GM19467 (cell line): ENCODE results near the gene GMEB2.
"Not testable (repeated sequence)": the region's sequence is repeated elsewhere in the genome, so short reads cannot be mapped to it uniquely, and the experiment has no call there.

Experiments used
- ATAC-seq: cut with Tn5 transposase; IDR thresholded peaks from one replicate; pipeline ENCODE4 v1.9.1; 2021; ENCODE audit warnings: mild to moderate bottlenecking, moderate library complexity; ENCODE audit not compliant: unreplicated experiment

The GMEB2 gene

GRCh38 chr20:63617092-63617875 lies 9.6 kb downstream of the GMEB2 start:
- no peak for ATAC-seq

DNA sequence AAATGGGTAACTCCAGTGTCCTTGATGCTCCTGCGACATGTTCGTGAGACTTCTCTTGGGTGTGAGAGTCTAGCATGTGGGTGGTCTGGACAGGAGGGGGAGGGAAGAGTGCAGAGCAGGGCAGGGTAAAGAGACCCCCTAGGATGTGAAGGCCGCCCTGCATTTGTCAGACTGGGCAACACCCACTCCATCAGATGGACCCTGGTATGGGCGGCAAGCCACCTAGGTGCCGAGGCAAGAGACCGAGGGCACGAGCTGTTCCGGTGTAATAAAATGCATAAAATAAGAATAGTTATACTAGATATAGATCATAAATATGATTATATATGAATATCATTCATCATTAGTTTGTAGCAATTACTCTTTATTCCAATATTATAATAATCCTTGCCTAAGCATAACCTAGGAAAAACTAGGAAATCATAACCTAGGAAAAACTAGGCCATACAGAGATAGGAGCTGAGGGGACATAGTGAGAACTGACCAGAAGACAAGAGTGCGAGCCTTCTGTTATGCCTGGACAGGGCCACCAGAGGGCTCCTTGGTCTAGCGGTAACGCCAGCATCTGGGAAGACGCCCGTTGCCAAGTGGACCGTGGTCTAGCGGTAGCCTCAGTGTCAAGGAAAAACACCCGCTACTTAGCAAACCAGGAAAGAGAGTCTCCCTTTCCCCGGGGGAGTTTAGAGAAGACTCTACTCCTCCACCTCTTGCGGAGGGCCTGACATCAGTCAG lies 12.9 kb downstream of the GMEB2 start:
- not testable (repeated sequence) for ATAC-seq

GRCh38 chr20:63612276-63612931 lies 14.5 kb downstream of the GMEB2 start:
- ATAC-seq = no peak

DNA sequence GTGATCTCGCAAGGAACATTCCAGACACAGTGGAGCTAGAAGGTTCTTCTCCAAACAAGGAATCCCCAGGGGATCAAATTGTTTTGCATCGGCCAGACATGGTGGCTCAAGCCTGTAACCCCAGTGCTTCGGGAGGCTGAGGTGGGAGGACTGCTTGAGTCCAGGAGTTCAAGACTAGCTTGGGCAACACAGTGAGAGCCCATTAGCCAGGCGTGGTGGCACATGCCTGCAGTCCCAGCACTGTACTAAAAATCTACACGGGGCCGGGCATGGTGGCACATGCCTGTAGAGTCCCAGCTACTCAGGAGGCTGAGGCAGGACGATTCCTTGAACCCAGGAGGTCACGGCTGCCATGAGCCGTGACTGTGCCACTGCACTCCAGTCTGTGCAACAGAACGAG lies 15.3 kb downstream of the GMEB2 start:
- ATAC-seq = no peak

DNA sequence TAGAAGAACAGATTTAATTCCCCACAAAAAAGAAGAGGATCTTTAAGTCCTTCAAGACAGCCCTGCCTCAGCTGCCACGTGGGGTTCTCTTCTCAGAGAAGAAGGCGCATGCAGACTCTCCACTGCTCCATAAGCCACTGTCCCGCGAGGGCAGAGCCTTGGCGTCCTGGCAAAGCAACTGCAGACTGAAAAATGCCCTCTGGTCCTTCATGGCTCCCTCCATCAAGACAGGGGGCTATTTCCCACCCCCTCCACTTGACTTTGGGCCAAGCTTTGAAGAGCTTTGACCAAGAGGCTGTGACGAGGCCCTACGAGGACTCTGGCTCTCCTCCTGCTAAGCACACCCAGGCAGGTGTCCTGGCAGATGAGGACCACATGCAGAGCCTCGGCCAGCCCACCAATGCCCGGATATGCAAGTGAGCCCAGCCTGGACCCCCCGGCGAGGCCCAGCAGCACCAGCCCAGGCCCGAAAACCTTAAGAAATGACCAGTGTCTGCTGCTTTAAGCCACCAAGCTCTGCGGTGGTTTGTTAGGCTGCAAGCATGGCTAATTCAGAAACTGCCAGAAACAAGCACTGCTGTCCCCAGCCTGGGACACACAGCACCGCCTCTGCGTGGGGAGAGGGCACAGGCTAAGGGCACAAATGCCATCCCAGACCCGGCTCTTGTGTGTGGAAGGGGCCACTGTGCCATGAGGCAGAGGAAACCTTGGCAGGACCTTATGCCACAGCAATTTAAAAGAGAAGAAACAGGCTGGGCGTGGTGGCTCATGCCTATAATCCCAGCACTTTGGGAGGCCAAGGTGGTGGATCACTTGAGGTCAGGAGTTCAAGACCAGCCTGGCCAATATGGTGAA lies 16.1 kb downstream of the GMEB2 start:
- ATAC-seq = no peak

DNA sequence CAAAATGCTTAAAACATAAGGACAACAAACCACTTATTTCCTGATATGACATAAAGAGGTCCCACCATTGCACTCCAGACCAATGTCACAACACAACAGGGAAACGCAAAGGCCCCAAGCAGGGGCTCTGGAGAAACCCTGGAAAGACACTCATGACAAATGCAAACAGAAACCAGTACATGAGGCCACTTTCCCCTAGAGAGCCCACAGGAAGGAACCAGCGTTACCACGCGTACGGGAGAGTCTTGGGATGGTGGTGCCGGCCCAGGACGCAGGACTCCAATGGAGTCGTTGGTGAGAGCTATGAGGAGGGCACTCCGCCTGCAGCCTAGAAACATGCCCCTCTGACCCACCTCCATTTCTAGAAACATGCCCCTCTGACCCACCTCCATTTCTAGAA lies 20.2 kb downstream of the GMEB2 start:
- no peak for ATAC-seq

DNA sequence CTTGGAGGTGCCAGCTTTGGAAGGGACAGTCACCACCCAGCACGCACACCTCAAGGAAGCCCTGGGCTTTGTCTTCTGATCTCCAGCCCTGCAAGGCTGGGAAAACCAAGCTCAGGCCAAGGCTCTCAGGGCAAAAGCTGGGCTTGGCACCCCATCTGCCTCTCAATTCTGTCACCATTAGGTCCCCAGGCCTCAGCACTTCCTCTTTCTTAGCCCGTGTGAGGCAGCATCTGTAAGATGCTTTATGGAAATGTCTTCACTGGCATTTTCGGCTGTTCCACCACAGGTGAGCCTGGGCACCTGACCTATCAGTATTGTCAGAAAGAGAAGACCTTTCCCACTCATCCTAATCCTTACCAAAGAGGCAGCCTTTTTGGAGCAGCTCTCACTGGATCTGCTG lies 24.6 kb downstream of the GMEB2 start:
- no peak for ATAC-seq

DNA sequence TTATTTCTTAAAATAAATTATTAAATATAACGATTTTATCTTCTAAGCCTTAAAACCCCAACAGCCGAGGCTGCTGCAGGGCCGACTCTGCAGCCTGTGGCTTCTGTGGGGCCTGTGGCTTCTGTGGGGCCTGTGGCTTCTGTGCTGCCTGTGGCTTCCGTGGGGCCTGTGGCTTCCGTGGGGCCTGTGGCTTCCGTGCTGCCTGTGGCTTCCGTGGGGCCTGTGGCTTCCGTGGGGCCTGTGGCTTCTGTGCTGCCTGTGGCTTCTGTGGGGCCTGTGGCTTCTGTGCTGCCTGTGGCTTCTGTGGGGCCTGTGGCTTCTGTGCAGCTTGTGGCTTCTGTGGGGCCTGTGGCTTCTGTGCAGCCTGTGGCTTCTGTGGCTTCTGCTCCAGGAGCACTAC lies 25.2 kb downstream of the GMEB2 start:
- ATAC-seq = not testable (repeated sequence)

DNA sequence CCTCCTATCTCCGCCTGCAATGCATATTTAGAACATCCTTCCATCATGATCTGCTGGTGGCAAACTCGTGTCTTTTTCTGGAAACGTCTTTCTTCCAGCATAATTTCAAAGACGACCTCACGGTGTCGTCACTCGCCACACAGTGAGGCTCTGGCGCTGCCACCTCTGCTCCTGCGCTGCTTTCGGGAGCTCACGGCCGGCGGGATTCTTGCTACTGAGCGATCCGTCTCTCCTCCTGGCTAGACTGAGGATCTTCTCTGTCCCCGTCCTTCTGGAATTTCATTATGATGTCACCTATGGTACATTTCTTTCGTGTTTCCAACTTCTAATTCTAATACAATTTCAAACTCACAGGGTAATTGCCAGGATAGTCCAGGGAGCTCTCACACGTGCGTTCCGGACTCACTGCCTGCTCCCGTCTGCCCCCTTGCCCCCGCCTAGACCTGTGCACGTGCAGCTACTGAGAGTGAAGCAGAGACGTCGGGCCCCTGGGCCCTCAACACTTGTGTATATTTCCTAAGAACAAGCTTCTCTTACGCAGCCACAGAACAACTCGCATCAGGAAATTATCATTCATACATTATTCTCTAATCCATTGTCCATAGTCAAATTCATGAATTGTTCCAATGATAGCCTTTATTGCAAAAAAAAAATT lies 27.4 kb downstream of the GMEB2 start:
- ATAC-seq = no peak

DNA sequence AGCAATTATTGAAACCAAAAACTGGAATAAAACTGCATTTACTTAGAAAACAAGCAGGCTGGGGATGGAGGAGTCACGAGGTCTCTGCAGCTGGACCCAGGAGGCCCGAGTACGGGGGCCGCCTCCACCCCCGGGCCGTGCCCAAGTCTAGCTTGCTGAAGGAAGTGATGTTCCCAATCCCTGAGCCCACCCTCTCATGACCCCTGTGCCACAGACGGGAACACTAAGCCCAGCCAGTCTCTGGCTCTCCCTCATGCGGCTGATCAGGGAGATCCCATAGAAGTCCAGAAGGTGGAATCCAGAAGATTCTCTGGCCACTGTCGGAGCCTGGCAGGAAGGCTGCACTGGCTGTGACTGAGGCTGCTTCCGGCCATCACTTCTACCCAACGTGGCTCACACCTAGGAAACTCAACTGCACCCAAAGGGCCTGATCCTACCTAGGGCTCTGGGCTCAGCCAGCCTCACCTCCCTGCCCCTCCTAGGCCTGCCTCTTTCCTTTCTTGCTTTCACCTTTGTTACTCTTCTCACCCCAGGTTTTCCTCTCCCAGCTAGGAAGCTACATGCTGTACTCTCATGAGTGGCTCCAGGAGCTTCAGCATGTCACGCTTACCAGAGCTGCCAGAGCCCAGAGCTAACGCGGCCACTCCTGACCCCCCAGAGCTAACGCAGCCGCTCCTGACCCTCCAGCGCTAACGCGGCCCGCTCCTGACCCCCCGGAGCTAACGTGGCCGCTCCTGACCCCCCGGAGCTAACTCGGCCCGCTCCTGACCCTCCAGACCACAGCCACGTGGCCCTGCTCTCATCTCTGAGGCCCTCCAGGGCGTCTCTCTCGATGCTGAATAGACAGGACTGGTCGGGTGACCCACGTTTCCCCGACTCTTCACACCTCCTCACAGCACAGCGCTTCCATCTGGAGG lies 28.2 kb downstream of the GMEB2 start:
- ATAC-seq = no peak

- ATAC-seq = no peak
Observed at GRCh38 chr20:63597651-63598478, 29.0 kb downstream of the GMEB2 start.

GRCh38 chr20:63596423-63596822 lies 30.5 kb downstream of the GMEB2 start:
- no peak for ATAC-seq

GRCh38 chr20:63595416-63596127 lies 31.3 kb downstream of the GMEB2 start:
- ATAC-seq = no peak

GRCh38 chr20:63594043-63594561 lies 32.8 kb downstream of the GMEB2 start:
- ATAC-seq = no peak

- ATAC-seq = no peak
Observed at GRCh38 chr20:63592661-63593060, 34.2 kb downstream of the GMEB2 start.

DNA sequence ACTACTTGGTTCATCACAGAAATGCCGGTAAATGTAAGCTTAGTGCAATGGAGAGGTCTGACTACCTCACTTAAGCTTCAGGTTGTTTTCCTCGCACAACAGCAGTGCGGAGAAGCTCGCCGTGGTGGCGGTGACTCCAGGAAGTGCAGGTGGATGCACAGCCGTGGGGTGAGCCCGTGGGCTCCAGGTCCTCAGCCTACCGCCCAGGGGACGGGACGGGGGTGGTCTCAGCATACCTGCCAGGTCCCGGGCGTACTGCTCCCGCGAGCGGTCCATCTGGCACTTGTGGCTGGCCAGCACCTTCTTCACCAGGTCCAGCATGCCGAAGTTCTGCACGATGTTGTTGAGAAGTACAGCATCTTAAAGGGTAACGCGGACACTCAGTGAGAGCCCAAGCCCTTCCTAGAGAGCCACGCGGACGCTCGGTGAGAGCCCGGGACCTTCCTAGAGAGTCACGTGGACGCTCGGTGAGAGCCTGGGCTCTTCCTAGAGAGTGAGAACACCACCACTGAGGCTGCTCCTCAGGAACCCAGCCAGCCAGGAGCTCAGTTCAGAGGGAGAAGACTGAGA lies 35.0 kb downstream of the GMEB2 start:
- no peak for ATAC-seq

- ATAC-seq = no peak
Observed at GRCh38 chr20:63591147-63591533, 35.8 kb downstream of the GMEB2 start.
